HepG2 (cell line): ENCODE data around the gene ARHGAP10. TPM values are rescaled to one million over a fixed set of nuclear protein-coding genes. Genes with fewer than 3 reads are reported as not detected.

ENCODE experiments used
- ATAC-seq: fragments of 200-7000 bp; cut with Tn5 transposase; 3 replicates; pipeline ENCODE4 v1.9.1; 2020; ENCODE audit warnings: mild to moderate bottlenecking, moderate library complexity
- BruUV-seq: library from RNA; stranded (reverse); fragments of 400-500 nt; replicated peaks from 2 replicates; lab custom pipeline; 2021; lab: Mats Ljungman, UMichigan
- CTCF ChIA-PET: fragments of 300-600 bp; formaldehyde crosslinking; extraction: SDS; loops from one replicate; lab custom pipeline; 2021; ENCODE audit warnings: low total read pairs, inconsistent platforms, low intra/inter-chr PET ratio; lab: Yijun Ruan, JAX
- POLR2A ChIA-PET: fragments of 350-600 bp; sonication (Branson Sonifier 250); formaldehyde crosslinking; loops from one replicate; lab custom pipeline; 2020; ENCODE audit warnings: antibody characterized with exemption, inconsistent platforms; lab: Yijun Ruan, JAX
- DNase-seq: peaks from one replicate; pipeline ENCODE4 v3.0.0-alpha.2; 2015; ENCODE audit warnings: low spot score
- FAIRE-seq: peaks from 3 replicates; lab custom pipeline; 2011; peaks lifted over from hg19 to GRCh38; lab: Jason Lieb, UNC
- H2AFZ ChIP-seq: one replicate; pipeline ENCODE4 v1.6.1; 2011; ENCODE audit warnings: low read length, inconsistent platforms
- H3K27ac ChIP-seq: fragments of 300-600 bp; 3 replicates; pipeline ENCODE4 v1.8.0; 2011; ENCODE audit warnings: mixed run types, mild to moderate bottlenecking, mixed read lengths, low read length, inconsistent platforms; ENCODE audit not compliant: insufficient read depth; ENCODE audit errors: extremely low read length
- H3K27me3 ChIP-seq, 2 experiments: fragments of 200-600 bp in 1 of 2; 2 replicates in 1 of 2; 3 replicates in 1 of 2; pipeline versions ENCODE4 v1.6.0 to v1.8.0; 2011; ENCODE audit warnings: low read length in 2 of 2, mild to moderate bottlenecking in 2 of 2, moderate library complexity in 2 of 2, inconsistent platforms in 1 of 2; ENCODE audit not compliant: insufficient read depth in 2 of 2, control insufficient read depth in 1 of 2
- H3K36me3 ChIP-seq, 2 experiments: fragments of 200-600 bp in 1 of 2; replicated peaks in 1 of 2; 2 replicates in 1 of 2; 3 replicates in 1 of 2; pipeline versions ENCODE4 v1.5.1 to v1.8.0; 2011; ENCODE audit warnings: low read length in 2 of 2, inconsistent platforms in 1 of 2; ENCODE audit not compliant: insufficient read depth in 2 of 2, control insufficient read depth in 1 of 2
- H3K4me1 ChIP-seq: 2 replicates; pipeline ENCODE4 v1.5.1; 2012; ENCODE audit warnings: low read length, inconsistent platforms; ENCODE audit not compliant: insufficient read depth
- H3K4me2 ChIP-seq: 2 replicates; pipeline ENCODE4 v1.6.0; 2011; ENCODE audit warnings: low read depth, low read length, inconsistent platforms
- H3K4me3 ChIP-seq, 3 experiments: fragments of 200-600 bp in 1 of 3; sonication (generic), shearing (Covaris generic) in 1 of 3; replicated peaks in 1 of 3; 2 replicates each; pipeline ENCODE4 v1.5.1; 2011 to 2016; ENCODE audit warnings: low read length in 3 of 3, inconsistent platforms in 2 of 3, low read depth in 2 of 3, mild to moderate bottlenecking in 2 of 3, control low read depth in 1 of 3, mixed read lengths in 1 of 3; ENCODE audit not compliant: insufficient read depth in 1 of 3
- H3K79me2 ChIP-seq: one replicate; pipeline ENCODE4 v1.6.1; 2011; ENCODE audit warnings: low read length, inconsistent platforms; ENCODE audit not compliant: insufficient read depth
- H3K9ac ChIP-seq: 2 replicates; pipeline ENCODE4 v1.6.0; 2011; ENCODE audit warnings: mild to moderate bottlenecking, low read depth, low read length, inconsistent platforms; ENCODE audit not compliant: insufficient read depth
- H3K9me3 ChIP-seq: 2 replicates; pipeline ENCODE4 v1.5.1; 2012; ENCODE audit warnings: mild to moderate bottlenecking, low read length
- H4K20me1 ChIP-seq: 2 replicates; pipeline ENCODE4 v1.6.0; 2011; ENCODE audit warnings: inconsistent platforms, mild to moderate bottlenecking, low read length, moderate library complexity; ENCODE audit not compliant: insufficient read depth
- DBP ChIP-seq: sonication (generic); formaldehyde crosslinking; IDR thresholded peaks from 2 replicates; pipeline ENCODE4 v1.4.0; 2020; ENCODE audit warnings: missing genetic modification reagents; ENCODE audit errors: not compliant biosample characterization
- MBD4 ChIP-seq: IDR thresholded peaks from 2 replicates; pipeline ENCODE4 v1.6.1; 2012; ENCODE audit warnings: low read length, inconsistent platforms, borderline replicate concordance
- NPAS2 ChIP-seq: sonication (generic); formaldehyde crosslinking; IDR thresholded peaks from 2 replicates; pipeline ENCODE4 v1.8.0; 2022; ENCODE audit warnings: mild to moderate bottlenecking, missing genetic modification reagents, borderline replicate concordance
- RERE ChIP-seq: IDR thresholded peaks from 2 replicates; pipeline ENCODE4 v1.6.1; 2016; ENCODE audit warnings: low read depth, missing genetic modification reagents, missing compliant biosample characterization
- RFX1 ChIP-seq: fragments of 450-650 bp; IDR thresholded peaks from 2 replicates; pipeline ENCODE4 v1.6.1; 2017
- RXRA ChIP-seq: sonication (generic); formaldehyde crosslinking; IDR thresholded peaks from 2 replicates; pipeline ENCODE4 v1.5.1; 2020; ENCODE audit warnings: missing genetic modification reagents
- SNAPC2 ChIP-seq: sonication (generic); formaldehyde crosslinking; IDR thresholded peaks from 2 replicates; pipeline ENCODE4 v1.8.1; 2022; ENCODE audit warnings: mild to moderate bottlenecking, missing genetic modification reagents
- ZBTB2 ChIP-seq: sonication (generic); formaldehyde crosslinking; IDR thresholded peaks from 2 replicates; pipeline ENCODE4 v1.8.0; 2022; ENCODE audit warnings: low read depth, missing genetic modification reagents
- ZNF34 ChIP-seq: sonication (generic); formaldehyde crosslinking; IDR thresholded peaks from 2 replicates; pipeline ENCODE4 v1.4.0; 2020; ENCODE audit warnings: mild to moderate bottlenecking, missing genetic modification reagents, borderline replicate concordance
- ZNF431 ChIP-seq: sonication (generic); formaldehyde crosslinking; IDR thresholded peaks from 2 replicates; pipeline ENCODE4 v1.9.0; 2022; ENCODE audit warnings: missing genetic modification reagents, low read depth, mild to moderate bottlenecking, borderline replicate concordance
- ZNF781 ChIP-seq: sonication (generic); formaldehyde crosslinking; IDR thresholded peaks from 2 replicates; pipeline ENCODE4 v1.5.1; 2020; ENCODE audit warnings: borderline replicate concordance, mild to moderate bottlenecking, missing genetic modification reagents; ENCODE audit errors: not compliant biosample characterization
- WGBS: methylation state at CpG from one replicate; pipeline ENCODE4 v1.1.6; 2017; ENCODE audit warnings: low lambda C conversion rate; 5-methylcytosine and 5-hydroxymethylcytosine counted together
- in situ Hi-C: cut with HindIII; loops from 2 replicates; pipeline ENCODE4 v1.10.0; 2017; ENCODE audit warnings: low pct_unique_long_range_greater_than_20kb; ENCODE audit not compliant: extremely low pct_ligation_motif_present
- intact Hi-C: fragments of 100-400 bp; cut with micrococcal nuclease; formaldehyde crosslinking; loops from one replicate; pipeline ENCODE4 v1.10.0; 2022; ENCODE audit not compliant: unreplicated experiment
- polyA plus RNA-seq, 8 experiments: library from polyadenylated mRNA; depleted of rRNA in 3 of 8; stranded (reverse) in 7 of 8; unstranded in 1 of 8; fragments of >200 nt; fragmentation: Illumina TruSeq in 4 of 8; extraction: Trizol in 4 of 8; gene quantifications; 2 replicates each; pipeline versions ENCODE4 v1.2.1 to v1.2.3, GENCODE V29; 2011 to 2016; ENCODE audit warnings: low read depth in 4 of 8, missing spikeins in 1 of 8, mixed read lengths in 1 of 8; ENCODE audit not compliant: insufficient read depth in 1 of 8
- total RNA-seq, 5 experiments: library from RNA; depleted of rRNA; stranded (reverse); fragments of >200 nt; fragmentation: Illumina TruSeq; extraction: Trizol; gene quantifications; 2 replicates each; pipeline ENCODE4 v1.2.3, GENCODE V29; 2016; ENCODE audit warnings: low read depth in 1 of 5

Gene ARHGAP10
- total and polyA plus RNA-seq, 2 of the 13 experiments (the other 11 are each of a cell fraction or from before 2014, with no cell fraction given), result 0.45 to 1.6 TPM

- Histone ChIP-seq H3K27ac (no peak overlapping the region), H3K4me1 (no peaks in the 10 kb centered on the region), H3K79me2 (no peaks in the 10 kb centered on the region), H2AFZ (no peak overlapping the region), H3K9ac (no peak overlapping the region), H3K27me3 (no peaks in the 10 kb centered on the region), H3K9me3 (0 out of 2 replicates have a peak, but pooled peaks cover 2% of the 10 kb centered on the region), H3K4me3 (no peak overlapping the region), H3K4me2 (no peak overlapping the region), H4K20me1 (no peaks in the 10 kb centered on the region), H3K36me3 (no peaks in the 10 kb centered on the region)
- DNase-seq (no peak), ATAC-seq (no peak), FAIRE-seq (no peak)
- WGBS, result 40% methylated on average over 2 of the region's 2 CpGs
- no TSS peak for BruUV-seq
- no peak for TF ChIP-seq ZNF34
- ChIA-PET POLR2A (no interaction called here), CTCF (no interaction called here)
- in situ Hi-C loops (no loop called here), intact Hi-C loops (no loop called here)
Observed at GRCh38 chr4:147899512-147899911, 167.6 kb downstream of the ARHGAP10 start.

GRCh38 chr4:147901388-147901787 lies 169.5 kb downstream of the ARHGAP10 start:
- WGBS, result 17% methylated on average over 2 of the region's 2 CpGs
- no peak overlapping the region for H3K4me2 ChIP-seq
- no peaks in the 10 kb centered on the region for H3K79me2 ChIP-seq
- no peaks in the 10 kb centered on the region for H4K20me1 ChIP-seq
- no peaks in the 10 kb centered on the region for H3K4me1 ChIP-seq
- POLR2A ChIA-PET, result no interaction called here
- intact Hi-C loops (no loop called here), in situ Hi-C loops (no loop called here)
- no peak for ATAC-seq
- no peak overlapping the region for H3K27ac ChIP-seq
- no peaks in the 10 kb centered on the region for H3K27me3 ChIP-seq
- H3K36me3 ChIP-seq, result no peaks in the 10 kb centered on the region
- no peak overlapping the region for H3K4me3 ChIP-seq
- DNase-seq, result no peak
- BruUV-seq, result no TSS peak
- H3K9me3 ChIP-seq, result no peaks in the 10 kb centered on the region
- H2AFZ ChIP-seq, result no peak overlapping the region
- FAIRE-seq, result no peak
- CTCF ChIA-PET, result no interaction called here
- no peak overlapping the region for H3K9ac ChIP-seq
- TF ChIP-seq ZBTB2 (CRISPR knock-in tag), result no peak
- no peak for TF ChIP-seq ZNF781
- TF ChIP-seq RERE (CRISPR knock-in tag), result no peak
- TF ChIP-seq MBD4, result no peak
- TF ChIP-seq ZNF431 (CRISPR knock-in tag), result no peak
- TF ChIP-seq RFX1, result no peak
- no peak for TF ChIP-seq SNAPC2 (CRISPR knock-in tag)
- TF ChIP-seq NPAS2, result no peak
- no peak for TF ChIP-seq RXRA (CRISPR knock-in tag)
- TF ChIP-seq DBP (CRISPR knock-in tag), result no peak
